ENCODE data around the gene POLA1. TPM values are rescaled to one million over a fixed set of nuclear protein-coding genes. Genes with fewer than 3 reads are reported as not detected.

Gene POLA1
- total RNA-seq, 4 donors from 2014 or later: 9.5 to 18.4 (median 11.2) TPM

DNA sequence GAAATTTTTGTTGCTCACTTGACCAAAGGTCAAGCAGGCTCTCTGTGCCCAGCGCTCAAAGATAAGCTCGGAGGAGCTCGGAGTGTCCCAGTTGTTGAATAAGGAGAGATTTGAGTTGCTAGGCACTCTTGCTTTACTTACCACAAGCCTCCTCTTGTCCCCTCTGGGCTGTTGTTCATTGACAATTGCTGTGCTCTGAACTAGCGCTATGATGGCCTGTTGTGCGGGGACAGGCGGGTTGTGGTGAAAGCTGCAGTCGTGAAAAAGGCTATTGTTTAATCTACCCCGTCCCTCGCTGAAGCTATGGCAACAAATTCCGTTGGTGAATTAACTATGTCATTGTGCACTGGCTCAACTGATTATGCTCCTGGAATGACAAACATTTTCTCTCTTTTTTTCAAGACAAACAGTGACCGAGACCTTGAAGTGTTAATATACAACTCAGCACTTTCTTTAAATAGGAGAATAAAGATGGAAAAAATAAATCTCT lies 21.0 kb upstream of the POLA1 start:
- TF ChIP-seq, protein P1, sequence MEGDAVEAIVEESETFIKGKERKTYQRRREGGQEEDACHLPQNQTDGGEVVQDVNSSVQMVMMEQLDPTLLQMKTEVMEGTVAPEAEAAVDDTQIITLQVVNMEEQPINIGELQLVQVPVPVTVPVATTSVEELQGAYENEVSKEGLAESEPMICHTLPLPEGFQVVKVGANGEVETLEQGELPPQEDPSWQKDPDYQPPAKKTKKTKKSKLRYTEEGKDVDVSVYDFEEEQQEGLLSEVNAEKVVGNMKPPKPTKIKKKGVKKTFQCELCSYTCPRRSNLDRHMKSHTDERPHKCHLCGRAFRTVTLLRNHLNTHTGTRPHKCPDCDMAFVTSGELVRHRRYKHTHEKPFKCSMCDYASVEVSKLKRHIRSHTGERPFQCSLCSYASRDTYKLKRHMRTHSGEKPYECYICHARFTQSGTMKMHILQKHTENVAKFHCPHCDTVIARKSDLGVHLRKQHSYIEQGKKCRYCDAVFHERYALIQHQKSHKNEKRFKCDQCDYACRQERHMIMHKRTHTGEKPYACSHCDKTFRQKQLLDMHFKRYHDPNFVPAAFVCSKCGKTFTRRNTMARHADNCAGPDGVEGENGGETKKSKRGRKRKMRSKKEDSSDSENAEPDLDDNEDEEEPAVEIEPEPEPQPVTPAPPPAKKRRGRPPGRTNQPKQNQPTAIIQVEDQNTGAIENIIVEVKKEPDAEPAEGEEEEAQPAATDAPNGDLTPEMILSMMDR (IDR thresholded peaks at IDR 0.05; ENCODE audit: low read depth): no peak

DNA sequence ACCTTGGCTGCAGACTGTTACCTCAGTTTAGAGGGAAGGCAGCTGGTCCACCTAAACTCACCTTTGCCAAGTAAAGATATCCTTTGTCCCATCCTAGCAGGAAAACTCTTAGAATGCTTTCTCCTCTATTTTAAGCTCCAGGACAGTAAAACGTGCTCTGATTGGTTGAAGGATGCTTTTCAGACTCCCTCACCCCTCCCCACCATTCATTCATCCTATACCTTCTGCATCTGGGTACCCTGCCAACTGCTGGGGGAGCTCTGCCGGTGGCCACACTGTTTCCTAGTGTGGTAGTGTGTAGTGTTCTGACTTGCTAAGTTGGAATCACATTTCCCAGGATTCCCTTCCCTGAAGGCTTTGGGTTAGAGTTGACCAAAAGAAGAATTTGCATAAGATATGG lies 20.3 kb upstream of the POLA1 start:
- TF ChIP-seq, protein P1 (IDR thresholded peaks at IDR 0.05; ENCODE audit: low read depth): no peak

DNA sequence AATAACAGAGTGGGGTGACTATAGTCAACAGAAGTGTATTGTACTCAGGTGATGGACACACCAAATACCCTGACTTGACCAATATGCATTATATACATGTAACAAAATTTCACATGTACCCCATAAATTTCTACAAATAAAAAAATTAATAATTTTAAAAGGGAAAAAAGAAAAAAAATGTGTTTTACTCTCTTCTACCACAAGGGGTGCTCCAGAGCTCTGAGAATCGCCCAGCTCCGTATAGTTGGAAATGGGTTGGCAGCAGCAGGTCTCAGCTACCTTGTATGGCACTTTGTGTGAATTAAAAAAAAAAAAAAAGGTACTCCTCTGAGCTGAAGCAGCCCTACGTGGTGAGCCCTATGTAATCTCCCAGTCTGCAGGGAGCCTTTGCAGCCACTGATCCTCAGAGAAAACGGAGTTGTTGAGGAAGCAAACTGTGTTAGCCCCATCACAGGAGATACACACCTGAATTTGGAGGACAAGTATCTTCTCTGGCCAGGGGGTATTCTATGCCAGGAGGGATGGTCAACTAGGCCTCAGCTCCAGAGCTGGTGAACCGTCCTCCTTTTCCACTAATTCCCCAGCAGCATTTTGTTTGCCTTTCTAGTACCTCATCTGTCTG lies 17.2 kb upstream of the POLA1 start:
- TF ChIP-seq, protein P1 (IDR thresholded peaks at IDR 0.05; ENCODE audit: low read depth): no peak

DNA sequence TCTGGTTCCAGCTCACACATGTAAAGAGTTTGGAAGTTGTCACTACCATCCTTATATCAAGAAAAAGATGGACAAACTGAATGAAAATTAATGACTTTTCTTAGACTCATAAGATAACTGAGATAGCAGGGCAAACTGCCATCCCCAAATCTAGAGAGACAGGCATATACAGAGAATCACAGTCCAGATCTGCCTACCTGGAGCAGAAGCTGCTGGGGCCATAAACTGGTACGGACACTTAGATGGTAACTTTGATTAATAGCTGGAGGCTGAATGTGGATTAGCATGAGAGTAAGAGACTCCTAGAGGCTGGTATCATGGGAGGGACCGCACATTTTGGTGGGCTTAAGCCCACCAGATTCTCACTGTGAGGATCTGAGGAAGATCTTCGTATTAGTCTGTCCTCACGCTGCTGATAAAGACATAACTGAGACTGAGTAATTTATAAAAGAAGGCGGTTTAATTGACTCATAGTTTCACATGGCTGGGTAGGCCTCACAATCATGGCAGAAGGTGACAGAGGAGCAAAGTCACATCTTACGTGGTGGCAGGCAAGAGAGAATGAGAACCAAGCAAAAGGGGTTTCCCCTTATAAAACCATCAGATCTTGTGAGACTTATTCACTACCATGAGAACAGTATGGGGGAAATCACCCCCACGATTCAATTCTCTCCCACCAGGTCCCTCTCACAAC lies 10.8 kb upstream of the POLA1 start:
- TF ChIP-seq, protein P1 (IDR thresholded peaks at IDR 0.05; ENCODE audit: low read depth): no peak

DNA sequence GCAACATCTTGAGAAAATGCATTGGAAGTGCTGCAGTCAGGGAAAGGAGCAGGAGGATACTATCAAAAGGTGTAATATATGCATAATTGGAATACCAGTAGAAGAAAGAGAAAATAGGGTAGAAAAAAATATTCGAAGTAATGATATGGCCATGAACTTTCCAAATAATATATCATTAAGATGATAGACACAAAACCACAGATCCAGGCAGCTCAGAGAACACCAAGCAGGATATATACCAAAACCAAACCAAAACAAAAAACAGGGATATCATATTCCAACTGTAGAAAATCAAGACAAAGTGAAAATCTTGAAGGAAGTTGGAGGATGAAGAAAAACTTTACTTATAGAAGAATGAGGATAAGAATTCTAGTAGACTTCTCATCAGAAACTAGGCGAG lies 9.7 kb upstream of the POLA1 start:
- TF ChIP-seq, protein P1 (IDR thresholded peaks at IDR 0.05; ENCODE audit: low read depth): no peak

DNA sequence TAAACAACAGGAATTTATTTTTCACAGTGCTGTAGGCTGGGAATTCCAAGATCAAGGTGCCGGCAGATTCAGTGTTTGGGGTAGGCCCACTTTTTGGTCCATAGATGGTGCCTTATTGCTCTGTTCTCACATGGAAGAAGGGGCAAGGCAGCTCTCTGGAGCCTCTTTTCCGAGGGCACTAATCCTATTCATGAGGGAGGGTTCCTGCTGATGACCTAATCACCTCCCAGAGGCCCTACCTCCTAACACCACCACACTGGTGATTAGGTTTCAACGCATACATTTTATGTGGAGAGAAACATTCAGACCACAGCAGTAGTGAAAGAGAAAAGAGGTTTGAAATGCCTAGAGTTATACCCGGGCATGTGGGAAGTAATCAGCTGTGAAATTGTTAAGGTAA lies 1.4 kb upstream of the POLA1 start:
- TF ChIP-seq, protein P1 (IDR thresholded peaks at IDR 0.05; ENCODE audit: low read depth): no peak

DNA sequence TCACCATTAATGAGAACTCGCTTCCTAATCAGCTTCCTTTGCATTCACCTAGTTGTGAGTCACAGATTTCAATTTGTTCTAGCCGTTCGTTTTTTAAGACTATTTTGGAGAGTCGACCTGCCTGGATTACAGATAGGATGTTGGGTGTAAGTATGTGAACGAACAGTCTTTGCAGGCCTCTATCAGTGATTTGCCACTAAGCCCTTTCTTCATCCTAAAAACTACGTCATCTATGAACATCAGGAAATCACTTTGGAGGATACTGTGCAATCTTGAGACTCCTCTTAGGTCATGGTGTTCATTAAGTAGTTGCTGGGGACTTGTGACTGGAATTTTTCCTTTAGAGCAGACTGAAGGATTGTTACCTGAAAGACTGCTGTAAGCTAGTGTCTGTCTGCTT lies 1.1 kb downstream of the POLA1 start:
- TF ChIP-seq, protein P1 (IDR thresholded peaks at IDR 0.05; ENCODE audit: low read depth): no peak

Data from subcutaneous adipose tissue (tissue), 4 donors.